B cell (primary cell): ENCODE measurements around the gene TIAM1. TPM values are rescaled to one million over a fixed set of nuclear protein-coding genes. Genes with fewer than 3 reads are reported as not detected.

Experiments
- ATAC-seq: fragments of 200-7000 bp; cut with Tn5 transposase; one replicate; pipeline ENCODE4 v1.10.0; 2021; ENCODE audit warnings: low read depth, mild to moderate bottlenecking, moderate number of reproducible peaks, moderate library complexity
- CTCF ChIA-PET: fragments of 350-600 bp; sonication (Branson Sonifier 250); formaldehyde crosslinking; loops from one replicate; lab custom pipeline; 2021; ENCODE audit warnings: antibody characterized with exemption, inconsistent platforms; lab: Charles Lee
- POLR2A ChIA-PET: fragments of 350-600 bp; sonication (Branson Sonifier 250); formaldehyde crosslinking; loops from one replicate; lab custom pipeline; 2021; ENCODE audit warnings: antibody characterized with exemption; lab: Charles Lee
- DNase-seq: peaks from one replicate; pipeline ENCODE4 v3.0.0; 2013
- H2AFZ ChIP-seq: 2 replicates; pipeline ENCODE4 v1.6.1; 2012; ENCODE audit warnings: mild to moderate bottlenecking, low read depth, low read length; ENCODE audit not compliant: insufficient read depth, poor library complexity, severe bottlenecking
- H3K27ac ChIP-seq, 2 donors: 1 replicate in 1 of 2; 2 replicates in 1 of 2; pipeline ENCODE4 v1.5.1; 2012 to 2013; ENCODE audit warnings: low read length in 2 of 2, mild to moderate bottlenecking in 2 of 2, moderate library complexity in 1 of 2
- H3K27me3 ChIP-seq, 4 experiments: fragments of 200-600 bp in 1 of 4; sonication (generic) in 1 of 4; replicated peaks in 1 of 4; 1 replicate in 2 of 4; 2 replicates in 2 of 4; pipeline versions ENCODE4 v1.6.1 to v1.7.0; 2013 to 2016; ENCODE audit warnings: low read length in 3 of 4, mild to moderate bottlenecking in 2 of 4, mixed read lengths in 1 of 4, moderate library complexity in 1 of 4; ENCODE audit not compliant: insufficient read depth in 4 of 4, control insufficient read depth in 3 of 4; ENCODE audit errors: control extremely low read depth in 1 of 4
- H3K36me3 ChIP-seq, 2 experiments: replicated peaks in 1 of 2; 1 replicate in 1 of 2; 2 replicates in 1 of 2; pipeline versions ENCODE4 v1.6.1 to v1.7.1; 2013; ENCODE audit warnings: low read length in 1 of 2; ENCODE audit not compliant: insufficient read depth in 2 of 2, control insufficient read depth in 1 of 2; ENCODE audit errors: control extremely low read depth in 1 of 2, extremely low read depth in 1 of 2
- H3K4me1 ChIP-seq, 2 donors: fragments of 200-600 bp in 1 of 2; sonication (generic) in 1 of 2; 1 replicate in 1 of 2; 2 replicates in 1 of 2; pipeline versions ENCODE4 v1.5.1 to v1.6.1; 2013 to 2017; ENCODE audit warnings: low read length in 2 of 2; ENCODE audit not compliant: control insufficient read depth in 2 of 2, insufficient read depth in 2 of 2
- H3K4me2 ChIP-seq: replicated peaks from 2 replicates; pipeline ENCODE3; 2012; ENCODE audit warnings: mild to moderate bottlenecking, low read depth, low read length; ENCODE audit not compliant: poor library complexity, severe bottlenecking
- H3K4me3 ChIP-seq, 5 experiments: fragments of 200-600 bp in 1 of 5; sonication (generic) in 1 of 5; 1 replicate in 3 of 5; 2 replicates in 2 of 5; pipeline versions ENCODE4 v1.5.1 to v1.7.0; 2011 to 2016; ENCODE audit warnings: low read length in 4 of 5, mild to moderate bottlenecking in 4 of 5, low read depth in 2 of 5, control low read depth in 1 of 5, moderate library complexity in 1 of 5; ENCODE audit not compliant: insufficient read depth in 1 of 5; ENCODE audit errors: control extremely low read depth in 1 of 5, extremely low read depth in 1 of 5
- H3K79me2 ChIP-seq: fragments of 200-600 bp; sonication (generic); one replicate; pipeline ENCODE4 v1.6.0; 2016; ENCODE audit warnings: low read length; ENCODE audit not compliant: control insufficient read depth, insufficient read depth
- H3K9ac ChIP-seq: fragments of 200-600 bp; sonication (generic); 2 replicates; pipeline ENCODE4 v1.6.1; 2017; ENCODE audit warnings: mild to moderate bottlenecking, low read length, moderate library complexity
- H3K9me3 ChIP-seq, 3 donors: one replicate each; pipeline versions ENCODE4 v1.6.1 to v1.7.1; 2013; ENCODE audit warnings: low read length in 2 of 3; ENCODE audit not compliant: control insufficient read depth in 2 of 3, insufficient read depth in 1 of 3; ENCODE audit errors: control extremely low read depth in 1 of 3
- H4K20me1 ChIP-seq: 2 replicates; pipeline ENCODE4 v1.6.0; 2012; ENCODE audit warnings: mild to moderate bottlenecking, low read length; ENCODE audit not compliant: insufficient read depth, control insufficient read depth, poor library complexity, severe bottlenecking
- H3K27ac Mint-ChIP-seq: one replicate; pipeline ENCODE4 v1.8.0; 2021; ENCODE audit warnings: mixed read lengths
- H3K27me3 Mint-ChIP-seq: one replicate; pipeline ENCODE4 v1.8.0; 2021; ENCODE audit warnings: mixed read lengths
- H3K4me1 Mint-ChIP-seq: one replicate; pipeline ENCODE4 v1.8.0; 2021; ENCODE audit warnings: mixed read lengths
- H3K4me3 Mint-ChIP-seq: one replicate; pipeline ENCODE4 v1.8.0; 2021; ENCODE audit warnings: mixed read lengths
- H3K9me3 Mint-ChIP-seq: one replicate; pipeline ENCODE4 v1.8.0; 2022; ENCODE audit warnings: mixed read lengths; ENCODE audit not compliant: insufficient read depth
- CTCF ChIP-seq: fragments of 200-600 bp; IDR thresholded peaks from one replicate; pipeline ENCODE4 v1.8.0; 2022; ENCODE audit warnings: antibody characterized with exemption, mild to moderate bottlenecking
- EZH2 ChIP-seq: IDR thresholded peaks from 2 replicates; pipeline ENCODE4 v1.6.1; 2012; ENCODE audit warnings: borderline replicate concordance, low read depth, mild to moderate bottlenecking, moderate library complexity, low read length; ENCODE audit not compliant: insufficient read depth, poor library complexity, severe bottlenecking
- WGBS: methylation state at CpG from one replicate; pipeline ENCODE4 v1.1.5; 2013; ENCODE audit warnings: missing lambda C conversion rate; ENCODE audit not compliant: insufficient coverage; 5-methylcytosine and 5-hydroxymethylcytosine counted together
- intact Hi-C: fragments of 100-400 bp; cut with micrococcal nuclease; formaldehyde crosslinking; loops from one replicate; pipeline ENCODE4 v1.10.0; 2022
- polyA plus RNA-seq: library from polyadenylated mRNA; depleted of rRNA; stranded (reverse); fragments of >200 nt; gene quantifications from 2 replicates; pipeline ENCODE4 v1.2.3, GENCODE V29; 2012
- total RNA-seq, 2 donors: library from RNA; stranded (reverse); fragments of 120-200 nt in 1 of 2; gene quantifications; 1 replicate in 1 of 2; 2 replicates in 1 of 2; pipeline versions ENCODE4 v1.2.3 to v1.2.4, GENCODE V29; 2013 to 2022

Gene TIAM1
- total and polyA plus RNA-seq, 2 donors (not counting 1 experiment from before 2014, with no cell fraction given): 0.51 to 1.0 TPM

- ATAC-seq (no peak), DNase-seq (no peak)
- no peak overlapping the region for H3K27ac Mint-ChIP-seq
- intact Hi-C loops: no loop called here
- Histone ChIP-seq H4K20me1 (no peaks in the 10 kb centered on the region), H3K9ac (no peak overlapping the region), H3K4me2 (no peak overlapping the region), H3K36me3 (no peaks in the 10 kb centered on the region), H2AFZ (no peak overlapping the region), H3K4me3 (no peak overlapping the region), H3K27me3 (no peaks in the 10 kb centered on the region), H3K4me1 (no peaks in the 10 kb centered on the region), H3K27ac (no peak overlapping the region), H3K79me2 (no peaks in the 10 kb centered on the region), H3K9me3 (no peaks in the 10 kb centered on the region)
- CTCF ChIA-PET: no interaction called here
- POLR2A ChIA-PET: no interaction called here
- H3K9me3 Mint-ChIP-seq: no peaks in the 10 kb centered on the region
- H3K4me3 Mint-ChIP-seq: no peak overlapping the region
- H3K4me1 Mint-ChIP-seq: no peaks in the 10 kb centered on the region
- TF ChIP-seq CTCF (no peak), EZH2 (no peak)
- 93% methylated on average over 3 of the region's 4 CpGs for WGBS
- no peaks in the 10 kb centered on the region for H3K27me3 Mint-ChIP-seq
Measured at GRCh38 chr21:31354122-31354521, 10.1 kb upstream of the TIAM1 start.

- Mint-ChIP-seq H3K9me3 (no peaks in the 10 kb centered on the region), H3K4me3 (no peak overlapping the region), H3K27ac (no peak overlapping the region), H3K27me3 (no peaks in the 10 kb centered on the region), H3K4me1 (no peaks in the 10 kb centered on the region)
- ChIA-PET POLR2A (no interaction called here), CTCF (interaction anchor here (0.6 kb wide), 1 partner anchor 751 kb away, joined by 4 read pairs; no protein-coding TSS in a partner anchor)
- ATAC-seq: no peak
- Histone ChIP-seq H4K20me1 (no peaks in the 10 kb centered on the region), H3K4me3 (no peak overlapping the region), H3K4me2 (no peak overlapping the region), H3K36me3 (no peaks in the 10 kb centered on the region), H3K4me1 (no peaks in the 10 kb centered on the region), H3K27ac (no peak overlapping the region), H3K9me3 (no peaks in the 10 kb centered on the region), H3K79me2 (no peaks in the 10 kb centered on the region), H3K9ac (no peak overlapping the region), H3K27me3 (no peaks in the 10 kb centered on the region), H2AFZ (no peak overlapping the region)
- TF ChIP-seq EZH2: no peak
- no CpG with 5 or more reads among the region's 2 CpGs for WGBS
- no peak for DNase-seq
- intact Hi-C loops: no loop called here
Measured at GRCh38 chr21:31352836-31353235, 8.8 kb upstream of the TIAM1 start.
